Effector memory CD8-positive, alpha-beta T cell (primary cell): ENCODE results near the gene CLSTN2.

Experiments
- ATAC-seq: fragments of 150-1000 bp; cut with Tn5 transposase; replicated peaks from 2 replicates; pipeline ENCODE4 v1.10.0; 2021; ENCODE audit warnings: mild to moderate bottlenecking, moderate library complexity
- DNase-seq, 3 experiments: peaks; one replicate each; pipeline ENCODE4 v3.0.0; 2021
- H3K27ac Mint-ChIP-seq, 2 donors: one replicate each; pipeline ENCODE4 v1.8.0; 2022; ENCODE audit warnings: mild to moderate bottlenecking in 2 of 2, mixed read lengths in 2 of 2, moderate library complexity in 2 of 2
- H3K27me3 Mint-ChIP-seq, 2 donors: one replicate each; pipeline ENCODE4 v1.8.0; 2022; ENCODE audit warnings: mixed read lengths in 2 of 2
- H3K36me3 Mint-ChIP-seq: one replicate; pipeline ENCODE4 v1.8.0; 2022; ENCODE audit warnings: mild to moderate bottlenecking, moderate library complexity, mixed read lengths; ENCODE audit not compliant: insufficient read depth
- H3K4me1 Mint-ChIP-seq, 2 donors: one replicate each; pipeline ENCODE4 v1.8.0; 2022; ENCODE audit warnings: low read depth in 2 of 2, mixed read lengths in 2 of 2
- H3K4me3 Mint-ChIP-seq, 2 donors: one replicate each; pipeline ENCODE4 v1.8.0; 2022; ENCODE audit warnings: mild to moderate bottlenecking in 2 of 2, mixed read lengths in 2 of 2, moderate library complexity in 2 of 2
- H3K9me3 Mint-ChIP-seq, 2 donors: one replicate each; pipeline ENCODE4 v1.8.0; 2022; ENCODE audit warnings: mixed read lengths in 2 of 2

CLSTN2 gene

DNA sequence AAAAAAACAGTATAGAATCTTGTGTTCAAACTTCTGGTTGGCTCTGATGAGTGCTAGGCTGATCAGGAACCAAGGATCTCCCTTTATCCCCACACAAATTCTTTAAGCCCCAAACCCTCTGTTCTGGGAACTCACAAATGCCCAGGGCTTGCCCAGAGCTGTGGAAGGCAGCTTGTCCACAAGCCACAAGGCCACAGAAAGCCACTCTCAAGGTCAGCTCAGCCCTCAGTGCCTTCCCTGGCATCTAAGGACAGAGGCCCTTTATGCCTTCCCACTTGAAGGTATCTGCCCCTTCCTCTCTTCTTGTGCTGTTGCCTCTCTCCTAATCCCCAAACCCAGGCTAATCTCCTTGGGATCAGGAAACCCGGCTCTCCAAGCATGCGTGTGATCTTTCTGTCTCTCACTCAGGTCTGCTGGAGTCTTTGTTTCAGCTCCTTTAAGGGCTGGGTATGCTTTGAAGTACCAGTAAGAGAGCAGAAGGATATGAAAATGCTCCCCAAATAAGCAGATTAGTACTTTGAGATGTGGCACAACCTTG is 597.9 kb downstream of the CLSTN2 start:
- no peak overlapping the region for H3K27ac Mint-ChIP-seq
- ATAC-seq = no peak
- H3K4me3 Mint-ChIP-seq = no peak overlapping the region

GRCh38 chr3:140536926-140537726 is 602.1 kb downstream of the CLSTN2 start:
- no peaks in the 10 kb centered on the region for H3K4me1 Mint-ChIP-seq
- ATAC-seq (no peak), DNase-seq (no peak)
- H3K9me3 Mint-ChIP-seq = peaks cover 0 to 6% of the 10 kb centered on the region in 2 donors
- peaks cover 0 to 6% of the 10 kb centered on the region in 2 donors for H3K27me3 Mint-ChIP-seq
- H3K36me3 Mint-ChIP-seq = no peaks in the 10 kb centered on the region
- no peak overlapping the region for H3K27ac Mint-ChIP-seq
- no peak overlapping the region for H3K4me3 Mint-ChIP-seq

More for the DNA sequence above, 597.9 kb downstream of the CLSTN2 start:
- DNase-seq = no peak
- Mint-ChIP-seq H3K4me1 (no peaks in the 10 kb centered on the region), H3K36me3 (no peaks in the 10 kb centered on the region), H3K9me3 (no peaks in the 10 kb centered on the region), H3K27me3 (peaks cover 0 to 6% of the 10 kb centered on the region in 2 donors)

GRCh38 chr3:140537727-140538082 is 602.7 kb downstream of the CLSTN2 start:
- Mint-ChIP-seq H3K4me3 (no peak overlapping the region), H3K4me1 (no peaks in the 10 kb centered on the region), H3K36me3 (no peaks in the 10 kb centered on the region), H3K27ac (no peak overlapping the region), H3K27me3 (peaks cover 0 to 6% of the 10 kb centered on the region in 2 donors), H3K9me3 (peaks cover 0 to 7% of the 10 kb centered on the region in 2 donors)
- DNase-seq (no peak), ATAC-seq (no peak)

DNA sequence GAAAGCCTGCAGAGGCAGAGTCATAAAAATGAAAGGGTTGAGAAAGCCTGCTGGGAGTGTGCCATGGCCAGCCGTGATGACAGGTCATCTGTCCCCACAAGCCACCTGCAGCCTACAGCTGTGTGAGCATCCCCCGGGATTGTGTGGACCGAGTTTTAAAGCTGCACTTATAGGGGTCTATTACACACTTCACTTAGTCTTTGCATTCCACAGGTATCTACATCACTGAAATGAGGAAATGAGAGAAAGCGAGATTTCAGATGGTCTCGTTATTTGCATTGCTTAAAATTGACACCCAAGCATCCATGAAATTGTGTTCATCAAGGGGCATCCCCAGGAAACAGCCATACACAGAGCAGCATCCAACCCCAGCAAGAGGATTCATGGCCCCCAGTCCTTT is 605.3 kb downstream of the CLSTN2 start:
- no peaks in the 10 kb centered on the region for H3K36me3 Mint-ChIP-seq
- H3K4me3 Mint-ChIP-seq = no peak overlapping the region
- H3K27me3 Mint-ChIP-seq = no peaks in the 10 kb centered on the region
- H3K4me1 Mint-ChIP-seq = no peaks in the 10 kb centered on the region
- peaks cover 0 to 7% of the 10 kb centered on the region in 2 donors for H3K9me3 Mint-ChIP-seq
- no peak overlapping the region for H3K27ac Mint-ChIP-seq
- DNase-seq (no peak), ATAC-seq (no peak)

DNA sequence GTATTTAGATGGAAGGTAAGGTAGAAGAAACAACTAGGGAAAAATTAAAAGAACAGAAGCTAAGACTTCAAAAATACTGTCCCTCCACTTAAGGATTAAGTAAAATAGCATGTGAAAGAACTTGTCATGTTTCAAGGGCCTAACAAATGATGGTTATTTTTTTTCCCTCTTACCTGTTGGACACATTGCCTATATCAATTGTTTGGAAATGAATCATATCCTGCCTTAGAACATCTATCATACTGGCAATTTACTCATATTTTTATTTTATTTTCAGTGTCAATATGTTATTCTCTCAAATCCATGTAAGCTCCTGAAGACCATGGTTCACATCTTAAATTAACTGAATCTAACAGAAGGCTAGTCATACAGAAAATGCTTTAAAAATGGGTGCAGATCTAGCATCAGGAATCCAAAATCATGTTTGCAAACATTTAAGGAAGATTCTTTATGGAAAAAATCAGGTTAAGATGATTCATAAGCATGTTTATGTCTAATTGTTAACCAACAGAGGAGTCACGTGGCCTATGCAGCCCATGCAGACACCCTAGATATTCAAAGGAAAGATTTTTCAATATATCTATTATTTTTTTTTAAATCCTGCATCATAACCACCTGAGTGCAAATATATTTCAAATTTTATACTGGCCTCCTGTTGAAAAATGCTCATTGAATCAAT is 607.1 kb downstream of the CLSTN2 start:
- ATAC-seq (no peak), DNase-seq (no peak)
- H3K9me3 Mint-ChIP-seq = peaks cover 0 to 7% of the 10 kb centered on the region in 2 donors
- H3K27ac Mint-ChIP-seq = no peak overlapping the region
- no peaks in the 10 kb centered on the region for H3K36me3 Mint-ChIP-seq
- no peak overlapping the region for H3K4me3 Mint-ChIP-seq
- H3K4me1 Mint-ChIP-seq = no peaks in the 10 kb centered on the region
- H3K27me3 Mint-ChIP-seq = no peaks in the 10 kb centered on the region

- no peaks in the 10 kb centered on the region for H3K4me1 Mint-ChIP-seq
- DNase-seq (no peak), ATAC-seq (no peak)
- H3K27ac Mint-ChIP-seq = no peak overlapping the region
- no peaks in the 10 kb centered on the region for H3K27me3 Mint-ChIP-seq
- peaks cover 0 to 7% of the 10 kb centered on the region in 2 donors for H3K9me3 Mint-ChIP-seq
- H3K4me3 Mint-ChIP-seq = no peak overlapping the region
- H3K36me3 Mint-ChIP-seq = no peaks in the 10 kb centered on the region
Measured at GRCh38 chr3:140545197-140545596, 610.2 kb downstream of the CLSTN2 start.

GRCh38 chr3:140545756-140546155 is 610.8 kb downstream of the CLSTN2 start:
- no peak for ATAC-seq
- no peaks in the 10 kb centered on the region for H3K27me3 Mint-ChIP-seq
- no peak overlapping the region for H3K27ac Mint-ChIP-seq
- H3K36me3 Mint-ChIP-seq = no peaks in the 10 kb centered on the region
- DNase-seq = no peak
- no peaks in the 10 kb centered on the region for H3K4me1 Mint-ChIP-seq
- H3K9me3 Mint-ChIP-seq = peaks cover 0 to 7% of the 10 kb centered on the region in 2 donors
- H3K4me3 Mint-ChIP-seq = no peak overlapping the region

- Mint-ChIP-seq H3K27me3 (no peaks in the 10 kb centered on the region), H3K4me1 (no peaks in the 10 kb centered on the region), H3K36me3 (no peaks in the 10 kb centered on the region), H3K27ac (no peak overlapping the region), H3K9me3 (peaks cover 0 to 5% of the 10 kb centered on the region in 2 donors), H3K4me3 (no peak overlapping the region)
- no peak for ATAC-seq
- DNase-seq = no peak
Measured at GRCh38 chr3:140546649-140547048, 611.7 kb downstream of the CLSTN2 start.

DNA sequence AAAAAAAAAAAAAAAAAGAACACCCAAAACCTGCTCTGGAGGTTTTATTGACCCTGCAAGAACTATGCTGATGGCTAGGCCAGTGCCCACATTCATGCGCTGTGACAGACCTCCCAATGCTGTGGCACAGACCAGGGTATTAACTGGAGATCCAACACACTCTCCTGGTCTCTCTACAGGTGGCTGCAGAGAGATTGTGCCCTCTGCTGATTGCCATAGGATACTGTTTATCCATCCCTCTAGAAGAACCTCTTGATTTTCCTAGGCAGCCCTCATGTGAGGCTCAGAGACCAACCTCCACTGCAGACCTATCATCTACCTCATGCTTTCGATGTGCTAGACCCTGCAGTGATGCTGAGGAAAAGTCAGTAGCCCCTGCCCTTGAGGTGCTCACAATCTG is 617.4 kb downstream of the CLSTN2 start:
- H3K9me3 Mint-ChIP-seq = peaks cover 0 to 9% of the 10 kb centered on the region in 2 donors
- no peaks in the 10 kb centered on the region for H3K27me3 Mint-ChIP-seq
- H3K4me3 Mint-ChIP-seq = no peak overlapping the region
- H3K27ac Mint-ChIP-seq = no peak overlapping the region
- DNase-seq (no peak), ATAC-seq (no peak)
- H3K4me1 Mint-ChIP-seq = no peaks in the 10 kb centered on the region
- H3K36me3 Mint-ChIP-seq = no peaks in the 10 kb centered on the region

- Mint-ChIP-seq H3K27me3 (no peaks in the 10 kb centered on the region), H3K9me3 (peaks cover 0 to 14% of the 10 kb centered on the region in 2 donors), H3K36me3 (no peaks in the 10 kb centered on the region), H3K4me1 (no peaks in the 10 kb centered on the region), H3K27ac (no peak overlapping the region), H3K4me3 (no peak overlapping the region)
- ATAC-seq (no peak), DNase-seq (no peak)
Measured at GRCh38 chr3:140552898-140553297, 617.9 kb downstream of the CLSTN2 start.

DNA sequence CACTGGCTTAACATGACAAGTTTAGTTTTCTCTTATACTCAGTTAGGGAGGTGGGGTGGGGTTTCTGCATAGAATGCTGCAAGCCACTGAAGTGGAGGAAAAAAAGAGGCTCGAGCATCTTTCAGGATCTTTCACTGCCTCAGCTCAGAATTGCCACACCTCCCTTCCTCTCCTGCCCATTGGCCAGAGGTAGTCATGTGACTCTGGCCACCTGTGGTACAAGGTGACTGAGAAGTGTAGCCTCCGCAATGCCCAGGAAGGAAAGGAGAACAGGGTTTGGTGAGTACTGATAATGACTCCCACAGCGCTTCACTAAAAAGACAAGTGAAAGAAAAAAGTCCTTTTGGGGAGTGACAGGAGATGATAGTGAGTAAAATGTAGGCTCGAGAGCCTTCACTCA is 618.6 kb downstream of the CLSTN2 start:
- no peaks in the 10 kb centered on the region for H3K36me3 Mint-ChIP-seq
- no peak overlapping the region for H3K4me3 Mint-ChIP-seq
- DNase-seq (no peak), ATAC-seq (no peak)
- no peaks in the 10 kb centered on the region for H3K4me1 Mint-ChIP-seq
- H3K9me3 Mint-ChIP-seq = peaks cover 0 to 15% of the 10 kb centered on the region in 2 donors
- no peaks in the 10 kb centered on the region for H3K27me3 Mint-ChIP-seq
- H3K27ac Mint-ChIP-seq = no peak overlapping the region

GRCh38 chr3:140555666-140556065 is 620.7 kb downstream of the CLSTN2 start:
- H3K4me3 Mint-ChIP-seq = no peak overlapping the region
- H3K4me1 Mint-ChIP-seq = no peaks in the 10 kb centered on the region
- H3K27ac Mint-ChIP-seq = no peak overlapping the region
- H3K36me3 Mint-ChIP-seq = no peaks in the 10 kb centered on the region
- no peak for DNase-seq
- no peak for ATAC-seq
- peaks cover 0 to 15% of the 10 kb centered on the region in 2 donors for H3K9me3 Mint-ChIP-seq
- H3K27me3 Mint-ChIP-seq = no peaks in the 10 kb centered on the region

DNA sequence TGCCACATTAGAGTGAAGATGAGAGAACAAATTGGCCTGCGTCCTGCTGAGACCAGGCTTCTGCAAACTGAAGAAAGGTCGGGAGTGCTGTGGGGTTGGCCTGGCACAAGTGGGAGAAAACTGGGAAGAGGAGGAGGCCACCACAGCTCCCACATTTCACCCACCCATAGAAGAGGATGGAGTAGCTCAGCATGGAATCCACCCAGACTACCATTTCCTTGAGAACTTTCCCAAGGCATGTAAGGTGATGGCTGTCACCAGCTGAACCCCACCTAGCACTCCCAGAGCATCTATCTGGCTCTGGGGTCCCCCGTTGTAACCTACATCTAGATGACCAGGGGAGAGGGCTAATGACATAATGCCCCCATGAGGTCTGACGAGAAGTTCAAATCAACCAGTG is 622.5 kb downstream of the CLSTN2 start:
- Mint-ChIP-seq H3K27ac (no peak overlapping the region), H3K4me1 (no peaks in the 10 kb centered on the region), H3K27me3 (no peaks in the 10 kb centered on the region), H3K9me3 (peaks cover 0 to 15% of the 10 kb centered on the region in 2 donors), H3K36me3 (no peaks in the 10 kb centered on the region), H3K4me3 (no peak overlapping the region)
- no peak for ATAC-seq
- DNase-seq = no peak

- Mint-ChIP-seq H3K4me3 (no peak overlapping the region), H3K27ac (no peak overlapping the region), H3K27me3 (peaks cover 0 to 5% of the 10 kb centered on the region in 2 donors), H3K9me3 (peaks cover 4 to 15% of the 10 kb centered on the region in 2 donors), H3K36me3 (no peaks in the 10 kb centered on the region), H3K4me1 (no peaks in the 10 kb centered on the region)
- DNase-seq = no peak
- no peak for ATAC-seq
Measured at GRCh38 chr3:140559546-140559945, 624.6 kb downstream of the CLSTN2 start.
